Tibial nerve (tissue), 3 donors: Measurements from ENCODE around the gene DHRS12.

Experiments
- CTCF ChIP-seq, 5 experiments: fragments of 200-600 bp in 3 of 5; fragments of 450-650 bp in 2 of 5; sonication (generic) in 3 of 5; IDR thresholded peaks; one replicate each; pipeline ENCODE4 v1.5.1; 2016 to 2019; ENCODE audit warnings: antibody characterized with exemption in 5 of 5, mild to moderate bottlenecking in 3 of 5, moderate library complexity in 2 of 5
- POLR2A ChIP-seq, 2 donors: fragments of 450-650 bp; IDR thresholded peaks; one replicate each; pipeline ENCODE4 v1.6.1; 2017; ENCODE audit warnings: antibody characterized with exemption in 2 of 2, mild to moderate bottlenecking in 2 of 2, moderate library complexity in 2 of 2

GRCh38 chr13:51793570-51794271 is 10.2 kb downstream of the DHRS12 start:
- no peak for TF ChIP-seq CTCF (IDR thresholded peaks at IDR 0.05)
- no peak for TF ChIP-seq POLR2A (IDR thresholded peaks at IDR 0.05)
